Progenitor cell of endocrine pancreas (in vitro differentiated cells): ENCODE data around the gene MAGEB17. TPM values are rescaled to one million over a fixed set of nuclear protein-coding genes. Genes with fewer than 3 reads are reported as not detected.

ENCODE experiments used
- DNase-seq: peaks from one replicate; pipeline ENCODE4 v3.0.0; 2021; ENCODE audit warnings: low spot score; ENCODE audit not compliant: unreplicated experiment
- H3K27ac Mint-ChIP-seq: 2 replicates; pipeline ENCODE4 v1.8.0; 2021; ENCODE audit warnings: mild to moderate bottlenecking, moderate library complexity, mixed read lengths
- H3K27me3 Mint-ChIP-seq: 2 replicates; pipeline ENCODE4 v1.8.0; 2021; ENCODE audit warnings: mixed read lengths
- H3K36me3 Mint-ChIP-seq: 2 replicates; pipeline ENCODE4 v1.8.0; 2022; ENCODE audit warnings: mixed read lengths; ENCODE audit not compliant: insufficient read depth
- H3K4me1 Mint-ChIP-seq: 2 replicates; pipeline ENCODE4 v1.8.0; 2021; ENCODE audit warnings: low read depth, mixed read lengths
- H3K4me3 Mint-ChIP-seq: 2 replicates; pipeline ENCODE4 v1.8.0; 2021; ENCODE audit warnings: low read depth, mild to moderate bottlenecking, moderate library complexity, mixed read lengths
- H3K9me3 Mint-ChIP-seq: 2 replicates; pipeline ENCODE4 v1.8.0; 2021; ENCODE audit warnings: low read depth, mixed read lengths
- total RNA-seq: library from RNA; stranded (reverse); gene quantifications from 2 replicates; pipeline ENCODE4 v1.2.1, GENCODE V29; 2021
- TF ChIP-seq, protein P1 (sequence below): fragments of 200-600 bp; sonication (generic); IDR thresholded peaks from one replicate; pipeline ENCODE4 v1.5.0; 2021; ENCODE audit warnings: antibody characterized with exemption, mild to moderate bottlenecking; ENCODE audit not compliant: unreplicated experiment

Gene MAGEB17
- total RNA-seq, 1 donor from 2014 or later = 0.19 TPM

DNA sequence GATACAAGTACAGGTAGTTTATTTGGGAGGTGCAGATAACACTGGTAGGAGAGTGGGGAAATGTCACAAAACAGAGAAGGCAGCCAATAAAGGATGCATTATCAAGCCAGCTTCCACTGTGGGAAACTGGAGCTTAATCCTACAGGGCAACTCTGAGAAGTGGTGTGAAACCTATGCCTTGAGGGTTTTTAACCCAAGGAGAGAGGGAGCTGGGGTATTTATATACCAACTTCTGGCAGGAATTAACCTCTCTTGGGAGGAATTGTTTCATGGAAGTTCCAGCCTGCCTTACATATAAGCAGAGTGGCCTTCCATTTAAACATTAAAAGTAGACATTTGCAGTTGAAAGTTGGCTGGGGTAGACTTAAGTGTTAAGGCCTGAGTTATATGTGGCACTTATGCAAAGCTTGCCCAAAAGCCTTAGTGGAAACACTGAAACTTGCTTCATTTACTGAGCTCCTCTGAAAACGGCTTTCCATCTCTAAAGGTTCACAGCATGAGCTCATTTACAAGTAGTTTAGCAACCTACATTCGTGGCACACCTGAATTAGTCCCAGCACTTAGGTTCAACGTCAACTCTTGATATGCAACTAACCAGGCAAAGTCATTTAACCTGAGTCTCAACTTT is 19.2 kb downstream of the MAGEB17 start:
- H3K9me3 Mint-ChIP-seq = no peaks in the 10 kb centered on the region
- peaks cover 25% of the 10 kb centered on the region for H3K4me1 Mint-ChIP-seq
- H3K36me3 Mint-ChIP-seq = peaks cover 2% of the 10 kb centered on the region
- no peak overlapping the region for H3K4me3 Mint-ChIP-seq
- TF ChIP-seq, protein P1, sequence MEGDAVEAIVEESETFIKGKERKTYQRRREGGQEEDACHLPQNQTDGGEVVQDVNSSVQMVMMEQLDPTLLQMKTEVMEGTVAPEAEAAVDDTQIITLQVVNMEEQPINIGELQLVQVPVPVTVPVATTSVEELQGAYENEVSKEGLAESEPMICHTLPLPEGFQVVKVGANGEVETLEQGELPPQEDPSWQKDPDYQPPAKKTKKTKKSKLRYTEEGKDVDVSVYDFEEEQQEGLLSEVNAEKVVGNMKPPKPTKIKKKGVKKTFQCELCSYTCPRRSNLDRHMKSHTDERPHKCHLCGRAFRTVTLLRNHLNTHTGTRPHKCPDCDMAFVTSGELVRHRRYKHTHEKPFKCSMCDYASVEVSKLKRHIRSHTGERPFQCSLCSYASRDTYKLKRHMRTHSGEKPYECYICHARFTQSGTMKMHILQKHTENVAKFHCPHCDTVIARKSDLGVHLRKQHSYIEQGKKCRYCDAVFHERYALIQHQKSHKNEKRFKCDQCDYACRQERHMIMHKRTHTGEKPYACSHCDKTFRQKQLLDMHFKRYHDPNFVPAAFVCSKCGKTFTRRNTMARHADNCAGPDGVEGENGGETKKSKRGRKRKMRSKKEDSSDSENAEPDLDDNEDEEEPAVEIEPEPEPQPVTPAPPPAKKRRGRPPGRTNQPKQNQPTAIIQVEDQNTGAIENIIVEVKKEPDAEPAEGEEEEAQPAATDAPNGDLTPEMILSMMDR = no peak
- no peak overlapping the region for H3K27ac Mint-ChIP-seq
- DNase-seq = no peak
- H3K27me3 Mint-ChIP-seq = peaks cover 46% of the 10 kb centered on the region

DNA sequence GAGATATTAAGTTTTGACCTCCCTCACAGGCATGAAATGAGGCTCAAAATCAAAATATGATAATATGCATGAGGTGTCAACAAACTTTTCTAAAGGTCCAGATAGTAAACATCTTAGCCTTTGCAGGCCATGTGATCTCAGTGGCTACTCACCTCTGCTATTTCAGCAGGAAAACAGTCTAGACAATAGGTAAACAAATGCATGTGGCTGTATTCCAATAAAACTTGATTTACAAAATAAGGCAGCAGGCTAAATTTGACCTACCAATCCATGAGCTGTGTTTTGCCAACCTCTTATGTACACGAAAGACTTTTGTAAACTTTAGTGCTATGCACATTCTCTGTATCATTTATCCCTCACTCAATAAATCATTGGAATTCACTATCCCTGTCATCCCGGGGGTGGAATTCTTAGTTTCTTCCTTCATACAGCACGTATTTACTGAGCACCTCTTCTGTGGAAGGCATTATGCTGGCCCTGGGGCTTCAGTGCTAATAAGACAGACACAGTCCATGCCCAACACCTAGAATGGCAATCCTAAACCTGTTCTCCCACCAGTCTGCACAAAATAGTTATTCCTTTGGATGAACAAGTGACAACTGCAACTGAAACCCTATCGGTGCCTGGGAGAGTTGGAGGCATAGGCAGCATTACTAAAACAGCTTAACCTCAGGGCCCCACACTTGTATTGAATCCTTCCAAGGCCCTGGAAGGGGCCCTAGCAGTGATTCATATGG is 19.9 kb downstream of the MAGEB17 start:
- Mint-ChIP-seq H3K36me3 (peaks cover 2% of the 10 kb centered on the region), H3K4me3 (no peak overlapping the region), H3K27me3 (peaks cover 40% of the 10 kb centered on the region), H3K4me1 (peaks cover 31% of the 10 kb centered on the region), H3K9me3 (no peaks in the 10 kb centered on the region), H3K27ac (no peak overlapping the region)
- TF ChIP-seq, protein P1 = no peak
- no peak for DNase-seq

DNA sequence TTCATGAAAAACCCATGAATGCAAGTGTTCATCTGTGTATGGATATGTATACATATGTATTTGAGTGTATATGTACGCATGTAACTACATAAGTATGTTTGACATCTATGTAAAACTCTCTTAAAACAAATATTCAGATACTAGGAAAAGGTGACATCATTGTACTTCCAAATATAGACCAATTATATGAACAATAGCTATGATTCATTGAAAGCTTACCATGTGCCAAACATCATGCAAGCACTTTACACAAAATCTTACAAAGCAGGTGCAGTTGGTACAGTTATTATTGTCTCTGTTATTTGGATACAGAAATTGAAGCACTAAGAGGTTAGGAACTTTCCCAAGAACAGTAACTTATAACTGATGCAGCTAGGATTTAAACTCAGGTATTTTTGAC is 21.4 kb downstream of the MAGEB17 start:
- Mint-ChIP-seq H3K4me3 (no peak overlapping the region), H3K9me3 (no peaks in the 10 kb centered on the region), H3K27me3 (peaks cover 25% of the 10 kb centered on the region), H3K27ac (no peak overlapping the region), H3K36me3 (peaks cover 2% of the 10 kb centered on the region), H3K4me1 (peaks cover 25% of the 10 kb centered on the region)
- no peak for DNase-seq
- TF ChIP-seq, protein P1 = no peak

DNA sequence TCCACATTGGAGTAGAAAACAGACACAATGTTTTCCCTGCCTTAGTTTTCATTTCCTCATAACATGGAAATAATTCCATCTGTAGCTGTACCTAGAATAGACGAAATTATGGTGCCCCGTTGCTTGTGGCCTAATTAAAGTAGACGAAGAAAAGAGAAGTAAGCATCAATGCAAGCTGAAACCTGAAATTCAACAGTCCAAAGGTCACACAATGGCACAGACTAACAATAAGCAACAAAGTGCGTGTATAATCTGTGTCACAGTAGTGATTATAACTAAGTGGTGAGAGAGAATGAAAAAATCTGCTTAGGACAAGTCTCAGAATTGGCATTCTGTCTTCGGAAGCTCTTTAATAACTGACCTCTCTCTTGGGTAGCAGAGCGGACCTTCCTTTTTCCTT is 24.3 kb downstream of the MAGEB17 start:
- Mint-ChIP-seq H3K36me3 (no peaks in the 10 kb centered on the region), H3K27me3 (no peaks in the 10 kb centered on the region), H3K9me3 (no peaks in the 10 kb centered on the region), H3K27ac (no peak overlapping the region), H3K4me1 (peaks cover 14% of the 10 kb centered on the region), H3K4me3 (no peak overlapping the region)
- no peak for DNase-seq
- TF ChIP-seq, protein P1 = no peak

DNA sequence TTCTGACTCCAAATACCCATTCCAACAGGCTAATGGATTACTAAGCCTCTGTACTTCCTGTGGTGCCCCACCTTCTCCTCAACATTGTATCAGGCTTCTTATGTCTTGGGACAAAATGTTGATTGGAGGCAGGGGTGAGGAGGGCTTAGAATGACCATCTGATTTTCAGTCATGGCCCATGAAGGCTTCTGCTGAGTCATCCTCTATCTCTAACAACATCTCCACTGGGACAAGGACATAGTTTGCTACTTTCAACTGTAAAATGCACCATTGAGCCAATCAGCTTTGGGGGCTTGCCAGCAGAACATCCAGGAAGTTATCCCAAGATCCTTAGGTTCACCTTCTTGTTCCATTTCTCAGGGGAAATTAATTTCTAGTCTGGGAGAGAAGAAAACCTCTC is 29.5 kb downstream of the MAGEB17 start:
- Mint-ChIP-seq H3K27ac (no peak overlapping the region), H3K4me1 (peaks cover 17% of the 10 kb centered on the region), H3K36me3 (no peaks in the 10 kb centered on the region), H3K27me3 (no peaks in the 10 kb centered on the region), H3K9me3 (peaks cover 3% of the 10 kb centered on the region), H3K4me3 (no peak overlapping the region)
- no peak for DNase-seq
- TF ChIP-seq, protein P1 = no peak
